PC-9 (cell line): ENCODE results near the gene TBCD. TPM values are rescaled to one million over a fixed set of nuclear protein-coding genes. Genes with fewer than 3 reads are reported as not detected.

Experiments
- BruUV-seq: library from RNA; stranded (reverse); fragments of 400-500 nt; replicated peaks from 2 replicates; lab custom pipeline; 2021; lab: Mats Ljungman, UMichigan
- CTCF ChIA-PET: fragments of 300-600 bp; sonication (Branson Sonifier 250); formaldehyde crosslinking; loops from one replicate; lab custom pipeline; 2022; ENCODE audit warnings: antibody characterized with exemption; lab: Charles Lee
- POLR2A ChIA-PET: fragments of 300-600 bp; sonication (Branson Sonifier 250); formaldehyde crosslinking; loops from one replicate; lab custom pipeline; 2022; ENCODE audit warnings: antibody characterized with exemption; ENCODE audit not compliant: unreplicated experiment; lab: Charles Lee
- DNase-seq, 2 experiments: peaks; one replicate each; pipeline versions ENCODE4 v3.0.0 to v3.0.0-alpha.2; 2015 to 2022; ENCODE audit warnings: mixed read lengths in 1 of 2
- H2AFZ ChIP-seq: fragments of 200-600 bp; sonication (generic); 2 replicates; pipeline ENCODE4 v1.8.1; 2017; ENCODE audit warnings: antibody characterized with exemption
- H3F3A ChIP-seq: fragments of 200-600 bp; sonication (generic); 2 replicates; pipeline ENCODE4 v1.8.1; 2017; ENCODE audit warnings: antibody characterized with exemption, mild to moderate bottlenecking, low read depth; ENCODE audit not compliant: insufficient read depth
- H3K27ac ChIP-seq: fragments of 200-600 bp; sonication (generic); 2 replicates; pipeline ENCODE4 v1.6.1; 2016; ENCODE audit warnings: mixed run types
- H3K27me3 ChIP-seq: fragments of 200-600 bp; sonication (generic); 2 replicates; pipeline ENCODE4 v1.6.1; 2016; ENCODE audit warnings: low read depth, mixed run types; ENCODE audit not compliant: insufficient read depth
- H3K36me3 ChIP-seq: fragments of 200-600 bp; sonication (generic); 2 replicates; pipeline ENCODE4 v1.6.1; 2016; ENCODE audit warnings: low read depth, mixed run types
- H3K4me1 ChIP-seq: fragments of 200-600 bp; sonication (generic); replicated peaks from 2 replicates; pipeline ENCODE4 v1.6.1; 2016; ENCODE audit warnings: mixed run types; ENCODE audit not compliant: insufficient read depth
- H3K4me2 ChIP-seq: fragments of 200-600 bp; sonication (generic); 2 replicates; pipeline ENCODE4 v1.6.1; 2017; ENCODE audit warnings: mixed run types
- H3K4me3 ChIP-seq: fragments of 200-600 bp; sonication (generic); 2 replicates; pipeline ENCODE4 v1.6.1; 2016; ENCODE audit warnings: mixed run types
- H3K79me2 ChIP-seq: fragments of 200-600 bp; sonication (generic); 2 replicates; pipeline ENCODE4 v1.6.1; 2017; ENCODE audit warnings: low read depth, mixed run types
- H3K9me2 ChIP-seq: fragments of 200-600 bp; sonication (generic); 2 replicates; pipeline ENCODE4 v1.8.1; 2017; ENCODE audit warnings: mild to moderate bottlenecking; ENCODE audit not compliant: insufficient read depth
- H3K9me3 ChIP-seq: fragments of 200-600 bp; sonication (generic); 2 replicates; pipeline ENCODE4 v1.8.1; 2016; ENCODE audit warnings: low read depth; ENCODE audit not compliant: insufficient read depth
- H4K20me1 ChIP-seq: fragments of 200-600 bp; sonication (generic); 2 replicates; pipeline ENCODE4 v1.8.1; 2017; ENCODE audit not compliant: insufficient read depth
- CTCF ChIP-seq: fragments of 200-600 bp; sonication (generic); conservative IDR thresholded peaks from 2 replicates; pipeline ENCODE4 v1.6.1; 2017; ENCODE audit warnings: mixed run types, antibody characterized with exemption, mild to moderate bottlenecking, moderate library complexity
- EZH2 ChIP-seq: fragments of 200-600 bp; sonication (generic); IDR thresholded peaks from 2 replicates; pipeline ENCODE4 v1.8.0; 2017; ENCODE audit warnings: antibody characterized with exemption, low read depth
- intact Hi-C: fragments of 100-400 bp; cut with micrococcal nuclease; formaldehyde crosslinking; loops from one replicate; pipeline ENCODE4 v1.10.0; 2022; ENCODE audit not compliant: unreplicated experiment
- total RNA-seq: library from RNA; stranded (reverse); gene quantifications from 2 replicates; pipeline ENCODE4 v1.2.3, GENCODE V29; 2021

TBCD gene
- total RNA-seq, 1 experiment from 2014 or later: 115 TPM

GRCh38 chr17:82911822-82912221 is 160.0 kb downstream of the TBCD start:
- TF ChIP-seq EZH2: no peak
- no peak for TF ChIP-seq CTCF
- Histone ChIP-seq H3K4me1 (no peaks in the 10 kb centered on the region), H4K20me1 (no peaks in the 10 kb centered on the region), H3K9me3 (no peaks in the 10 kb centered on the region), H3K79me2 (no peaks in the 10 kb centered on the region), H3F3A (no peaks in the 10 kb centered on the region), H3K9me2 (no peaks in the 10 kb centered on the region), H3K4me2 (no peak overlapping the region), H2AFZ (no peak overlapping the region), H3K36me3 (no peaks in the 10 kb centered on the region), H3K27ac (no peak overlapping the region), H3K27me3 (no peaks in the 10 kb centered on the region), H3K4me3 (no peak overlapping the region)
- DNase-seq: no peak
- BruUV-seq: no TSS peak
- ChIA-PET CTCF (interaction anchor here (0.5 to 0.9 kb wide), 2 partner anchors 36 to 195 kb away, joined by 3 to 4 read pairs; partner anchors contain the start of gene FN3KRP), POLR2A (interaction anchor here (0.6 kb wide), 1 partner anchor 291 kb away, joined by 4 read pairs; no protein-coding TSS in a partner anchor)
- intact Hi-C loops: no loop called here

- no peak overlapping the region for H2AFZ ChIP-seq
- H4K20me1 ChIP-seq: no peaks in the 10 kb centered on the region
- ChIA-PET CTCF (interaction anchor here (0.9 kb wide), 1 partner anchor 37 kb away, joined by 3 read pairs; no protein-coding TSS in a partner anchor), POLR2A (no interaction called here)
- no peaks in the 10 kb centered on the region for H3K9me2 ChIP-seq
- no peaks in the 10 kb centered on the region for H3K27me3 ChIP-seq
- no peak overlapping the region for H3K4me3 ChIP-seq
- TF ChIP-seq EZH2: no peak
- TF ChIP-seq CTCF: no peak
- H3K4me1 ChIP-seq: no peaks in the 10 kb centered on the region
- H3K27ac ChIP-seq: no peak overlapping the region
- no peaks in the 10 kb centered on the region for H3K9me3 ChIP-seq
- no peaks in the 10 kb centered on the region for H3K36me3 ChIP-seq
- no peaks in the 10 kb centered on the region for H3K79me2 ChIP-seq
- intact Hi-C loops: no loop called here
- BruUV-seq: no TSS peak
- no peak for DNase-seq
- H3K4me2 ChIP-seq: no peak overlapping the region
- H3F3A ChIP-seq: no peaks in the 10 kb centered on the region
Measured at GRCh38 chr17:82912484-82913089, 160.7 kb downstream of the TBCD start.

GRCh38 chr17:82913304-82914043 is 161.6 kb downstream of the TBCD start:
- DNase-seq: peak in 1 of 2 experiments; percentile 13
- CTCF ChIA-PET: interaction anchor here (0.6 to 1.0 kb wide), 3 partner anchors 18 to 132 kb away, joined by 3 to 4 read pairs (median 3); no protein-coding TSS in a partner anchor
- H3K9me3 ChIP-seq: no peaks in the 10 kb centered on the region
- H3K79me2 ChIP-seq: no peaks in the 10 kb centered on the region
- POLR2A ChIA-PET: no interaction called here
- no peaks in the 10 kb centered on the region for H3K36me3 ChIP-seq
- no peak overlapping the region for H3K4me3 ChIP-seq
- H2AFZ ChIP-seq: no peak overlapping the region
- H3K4me1 ChIP-seq: no peaks in the 10 kb centered on the region
- no peak overlapping the region for H3K4me2 ChIP-seq
- intact Hi-C loops: no loop called here
- BruUV-seq: no TSS peak
- no peaks in the 10 kb centered on the region for H4K20me1 ChIP-seq
- no peak overlapping the region for H3K27ac ChIP-seq
- H3K27me3 ChIP-seq: no peaks in the 10 kb centered on the region
- no peaks in the 10 kb centered on the region for H3F3A ChIP-seq
- H3K9me2 ChIP-seq: no peaks in the 10 kb centered on the region
- no peak for TF ChIP-seq EZH2
- peak; percentile 51 for TF ChIP-seq CTCF
